Measurements from ENCODE around the gene ADCY7. TPM values are rescaled to one million over a fixed set of nuclear protein-coding genes. Genes with fewer than 3 reads are reported as not detected.

ADCY7 gene
- total RNA-seq, 1 experiment from 2014 or later, result 4.0 TPM

DNA sequence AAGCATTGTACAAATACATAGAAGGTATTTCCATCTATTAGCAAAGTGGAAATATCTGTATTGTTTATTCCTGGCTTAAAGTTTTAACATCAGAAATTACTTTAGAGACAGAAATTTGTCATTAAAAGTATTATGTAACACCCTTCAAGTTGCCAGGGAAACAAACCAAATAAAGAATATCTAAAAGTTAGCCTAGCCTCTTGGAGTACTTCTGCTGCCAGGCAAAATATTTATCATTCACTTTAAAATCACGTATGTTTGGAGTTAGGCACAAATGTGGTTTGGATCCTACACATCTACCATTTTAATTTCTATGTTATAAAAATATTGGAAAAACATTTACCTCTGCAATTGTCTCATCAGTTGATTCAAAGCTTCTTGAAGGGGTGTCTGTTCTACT lies 87.7 kb downstream of the ADCY7 start:
- Mint-ChIP-seq H3K4me1 (no peaks in the 10 kb centered on the region), H3K36me3 (ENCODE audit: insufficient read depth in 1 of 3, low read depth in 3 of 3) (peaks cover 33 to 58% (median 43%) of the 10 kb centered on the region in 3 experiments), H3K27me3 (ENCODE audit: low read depth) (no peaks in the 10 kb centered on the region), H3K9me3 (peaks cover 3 to 4% of the 10 kb centered on the region in 2 experiments; a peak in 4 of 5 replicates), H3K4me3 (no peak overlapping the region), H3K27ac (no peak overlapping the region)
- Histone ChIP-seq H2BK12ac (ENCODE audit: insufficient read length, low read depth, low read length) (no peak overlapping the region), H3K27ac (ENCODE audit: insufficient read length, low read depth, low read length) (no peak overlapping the region), H3K27me3 (ENCODE audit: insufficient read depth, low read length) (no peaks in the 10 kb centered on the region), H3K79me1 (ENCODE audit: insufficient read depth, low read depth, low read length, poor library complexity, severe bottlenecking) (no peaks in the 10 kb centered on the region), H2AFZ (ENCODE audit: low read length) (no peak overlapping the region), H3K18ac (ENCODE audit: insufficient read length, low read depth, low read length) (no peak overlapping the region), H4K5ac (ENCODE audit: insufficient read length, low read depth, low read length) (no peak overlapping the region), H3K79me2 (ENCODE audit: insufficient read depth, low read length) (no peaks in the 10 kb centered on the region), H3T11ph (ENCODE audit: low read length) (no peak overlapping the region), H2BK15ac (ENCODE audit: low read depth, low read length) (no peak overlapping the region), H3K4ac (ENCODE audit: low read depth, low read length) (no peak overlapping the region), H2BK20ac (ENCODE audit: low read depth, low read length, poor library complexity, severe bottlenecking) (no peak overlapping the region), H2BK5ac (ENCODE audit: insufficient read length, low read length) (no peak overlapping the region), H4K8ac (replicated peaks; ENCODE audit: insufficient read length, low read depth, low read length) (no peak overlapping the region), H2BK120ac (ENCODE audit: low read depth, low read length, poor library complexity, severe bottlenecking) (no peak overlapping the region), H3K23ac (ENCODE audit: insufficient read length, low read depth, low read length) (no peak overlapping the region), H2AK5ac (ENCODE audit: insufficient read length, low read length) (no peak overlapping the region), H3K9ac (ENCODE audit: extremely low read depth, insufficient read length, low read length) (no peak overlapping the region), H4K91ac (ENCODE audit: insufficient read length, low read depth, low read length) (no peak overlapping the region), H3K23me2 (ENCODE audit: insufficient read length, low read depth, low read length, poor library complexity, severe bottlenecking) (no peaks in the 10 kb centered on the region), H3K9me3 (ENCODE audit: control insufficient read depth, low read depth, low read length) (no peaks in the 10 kb centered on the region), H3K14ac (ENCODE audit: insufficient read depth, low read length) (no peak overlapping the region), H3K4me2 (ENCODE audit: insufficient read depth, insufficient read length, low read length) (no peak overlapping the region), H3K56ac (ENCODE audit: insufficient read length, low read depth, low read length) (no peak overlapping the region), H4K20me1 (ENCODE audit: control insufficient read depth, insufficient read depth, insufficient read length) (no peaks in the 10 kb centered on the region), H3K4me1 (ENCODE audit: insufficient read depth, low read length) (no peaks in the 10 kb centered on the region)
- DNase-seq, result no peak
- TF ChIP-seq, protein P1, sequence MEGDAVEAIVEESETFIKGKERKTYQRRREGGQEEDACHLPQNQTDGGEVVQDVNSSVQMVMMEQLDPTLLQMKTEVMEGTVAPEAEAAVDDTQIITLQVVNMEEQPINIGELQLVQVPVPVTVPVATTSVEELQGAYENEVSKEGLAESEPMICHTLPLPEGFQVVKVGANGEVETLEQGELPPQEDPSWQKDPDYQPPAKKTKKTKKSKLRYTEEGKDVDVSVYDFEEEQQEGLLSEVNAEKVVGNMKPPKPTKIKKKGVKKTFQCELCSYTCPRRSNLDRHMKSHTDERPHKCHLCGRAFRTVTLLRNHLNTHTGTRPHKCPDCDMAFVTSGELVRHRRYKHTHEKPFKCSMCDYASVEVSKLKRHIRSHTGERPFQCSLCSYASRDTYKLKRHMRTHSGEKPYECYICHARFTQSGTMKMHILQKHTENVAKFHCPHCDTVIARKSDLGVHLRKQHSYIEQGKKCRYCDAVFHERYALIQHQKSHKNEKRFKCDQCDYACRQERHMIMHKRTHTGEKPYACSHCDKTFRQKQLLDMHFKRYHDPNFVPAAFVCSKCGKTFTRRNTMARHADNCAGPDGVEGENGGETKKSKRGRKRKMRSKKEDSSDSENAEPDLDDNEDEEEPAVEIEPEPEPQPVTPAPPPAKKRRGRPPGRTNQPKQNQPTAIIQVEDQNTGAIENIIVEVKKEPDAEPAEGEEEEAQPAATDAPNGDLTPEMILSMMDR (conservative IDR thresholded peaks at IDR 0.05), result no peak
- no CpG with 5 or more reads among the region's 1 CpG for WGBS (ENCODE audit: extremely low coverage, insufficient read length, low lambda C conversion rate)

All from H9 (cell line).